Neural cell (in vitro differentiated cells): Measurements from ENCODE around the gene MBNL2. TPM values are rescaled to one million over a fixed set of nuclear protein-coding genes. Genes with fewer than 3 reads are reported as not detected.

Experiments
- H2AFZ ChIP-seq: fragments of 200-600, 300-800 bp; sonication (generic), shearing (Covaris generic); 2 replicates; pipeline ENCODE4 v1.6.0; 2014; ENCODE audit warnings: low read depth, mild to moderate bottlenecking, antibody characterized with exemption, low read length, moderate library complexity
- H3F3A ChIP-seq: fragments of 200-600 bp; shearing (Covaris generic); 2 replicates; pipeline ENCODE4 v1.6.1; 2016; ENCODE audit warnings: mild to moderate bottlenecking, moderate library complexity, mixed read lengths, antibody characterized with exemption, low read length; ENCODE audit not compliant: insufficient read depth, poor library complexity, severe bottlenecking
- H3K27ac ChIP-seq: fragments of 200-600, 300-800 bp; sonication (generic), shearing (Covaris generic); 2 replicates; pipeline ENCODE4 v1.5.1; 2014; ENCODE audit warnings: mild to moderate bottlenecking, low read length, moderate library complexity
- H3K27me3 ChIP-seq: fragments of 300-800, 200-600 bp; sonication (generic), shearing (Covaris generic); 2 replicates; pipeline ENCODE4 v1.6.0; 2014; ENCODE audit warnings: mild to moderate bottlenecking, low read depth, low read length, moderate library complexity; ENCODE audit not compliant: insufficient read depth
- H3K36me3 ChIP-seq: fragments of 300-800, 200-600 bp; sonication (generic), shearing (Covaris generic); 2 replicates; pipeline ENCODE4 v1.5.1; 2014; ENCODE audit warnings: mild to moderate bottlenecking, antibody characterized with exemption, low read length, moderate library complexity; ENCODE audit not compliant: insufficient read depth
- H3K4me2 ChIP-seq: fragments of 300-800, 200-600 bp; sonication (generic), shearing (Covaris generic); 2 replicates; pipeline ENCODE4 v1.6.0; 2014; ENCODE audit warnings: mild to moderate bottlenecking, low read length
- H3K4me3 ChIP-seq: fragments of 300-800, 200-600 bp; sonication (generic), shearing (Covaris generic); 2 replicates; pipeline ENCODE4 v1.5.1; 2014; ENCODE audit warnings: mild to moderate bottlenecking, low read length, moderate library complexity
- H3K79me2 ChIP-seq: fragments of 200-600 bp; shearing (Covaris generic); replicated peaks from 2 replicates; pipeline ENCODE4 v1.6.0; 2014; ENCODE audit warnings: mild to moderate bottlenecking, low read length, moderate library complexity; ENCODE audit not compliant: insufficient read depth
- H3K9ac ChIP-seq: fragments of 300-800, 200-600 bp; sonication (generic), shearing (Covaris generic); 2 replicates; pipeline ENCODE4 v1.6.1; 2016; ENCODE audit warnings: mild to moderate bottlenecking, low read length, mixed read lengths
- H3K9me2 ChIP-seq: fragments of 200-600 bp; shearing (Covaris generic); 2 replicates; pipeline ENCODE4 v1.6.1; 2016; ENCODE audit warnings: mild to moderate bottlenecking, low read length, mixed read lengths; ENCODE audit not compliant: insufficient read depth
- H3K9me3 ChIP-seq: fragments of 200-600, 300-800 bp; sonication (generic), shearing (Covaris generic); 2 replicates; pipeline ENCODE4 v1.6.1; 2016; ENCODE audit warnings: mild to moderate bottlenecking, mixed run types, low read length, moderate library complexity, mixed read lengths
- H4K20me1 ChIP-seq: fragments of 200-600 bp; shearing (Covaris generic); 2 replicates; pipeline ENCODE4 v1.6.1; 2016; ENCODE audit warnings: mild to moderate bottlenecking, mixed run types; ENCODE audit not compliant: insufficient read depth
- CTCF ChIP-seq: fragments of 450-650 bp; IDR thresholded peaks from 2 replicates; pipeline ENCODE4 v1.5.1; 2014; ENCODE audit warnings: antibody characterized with exemption, mild to moderate bottlenecking, moderate library complexity; ENCODE audit not compliant: poor library complexity, severe bottlenecking
- EP300 ChIP-seq: fragments of 450-650 bp; conservative IDR thresholded peaks from 2 replicates; pipeline ENCODE4 v1.6.1; 2014; ENCODE audit warnings: antibody characterized with exemption, mild to moderate bottlenecking, moderate library complexity; ENCODE audit not compliant: poor library complexity, severe bottlenecking
- MXI1 ChIP-seq: fragments of 450-650 bp; conservative IDR thresholded peaks from 2 replicates; pipeline ENCODE4 v1.6.1; 2014; ENCODE audit warnings: antibody characterized with exemption, mild to moderate bottlenecking; ENCODE audit not compliant: poor library complexity, severe bottlenecking
- RAD21 ChIP-seq: fragments of 450-650 bp; conservative IDR thresholded peaks from 2 replicates; pipeline ENCODE4 v1.6.1; 2014; ENCODE audit warnings: antibody characterized with exemption, mild to moderate bottlenecking, moderate library complexity
- REST ChIP-seq: IDR thresholded peaks from 2 replicates; pipeline ENCODE4 v1.6.1; 2012; ENCODE audit warnings: borderline replicate concordance
- SMC3 ChIP-seq: fragments of 450-650 bp; conservative IDR thresholded peaks from 2 replicates; pipeline ENCODE4 v1.6.1; 2014; ENCODE audit warnings: antibody characterized with exemption, mild to moderate bottlenecking, moderate library complexity; ENCODE audit not compliant: poor library complexity
- TAF1 ChIP-seq: IDR thresholded peaks from 2 replicates; pipeline ENCODE4 v1.6.1; 2012; ENCODE audit warnings: low read depth
- polyA plus RNA-seq: library from polyadenylated mRNA; depleted of rRNA; stranded (reverse); fragments of >200 nt; gene quantifications from 2 replicates; pipeline ENCODE4 v1.2.3, GENCODE V29; 2014

Gene MBNL2
- polyA plus RNA-seq, 1 donor from 2014 or later: 4.3 TPM

GRCh38 chr13:97212601-97213040 lies 9.5 kb upstream of the MBNL2 start:
- Histone ChIP-seq H2AFZ (no peak overlapping the region), H4K20me1 (no peaks in the 10 kb centered on the region), H3K79me2 (no peaks in the 10 kb centered on the region), H3K27ac (no peak overlapping the region), H3F3A (no peaks in the 10 kb centered on the region), H3K9me3 (no peaks in the 10 kb centered on the region), H3K36me3 (no peaks in the 10 kb centered on the region), H3K9me2 (no peaks in the 10 kb centered on the region), H3K27me3 (no peaks in the 10 kb centered on the region), H3K4me3 (no peak overlapping the region), H3K4me2 (no peak overlapping the region), H3K9ac (peak overlapping the region; percentile 6)
- TF ChIP-seq TAF1: no peak
- no peak for TF ChIP-seq SMC3
- no peak for TF ChIP-seq RAD21
- TF ChIP-seq REST: no peak
- TF ChIP-seq CTCF: no peak
- no peak for TF ChIP-seq MXI1
- no peak for TF ChIP-seq EP300

- Histone ChIP-seq H4K20me1 (no peaks in the 10 kb centered on the region), H3K9me3 (no peaks in the 10 kb centered on the region), H3K27me3 (no peaks in the 10 kb centered on the region), H3K27ac (no peak overlapping the region), H3K9me2 (no peaks in the 10 kb centered on the region), H3K4me2 (no peak overlapping the region), H3K36me3 (no peaks in the 10 kb centered on the region), H3K79me2 (no peaks in the 10 kb centered on the region), H3F3A (no peaks in the 10 kb centered on the region), H3K9ac (no peak overlapping the region), H2AFZ (no peak overlapping the region), H3K4me3 (no peak overlapping the region)
- no peak for TF ChIP-seq TAF1
- TF ChIP-seq CTCF: no peak
- no peak for TF ChIP-seq SMC3
These were observed 7.2 kb upstream of the MBNL2 start for GRCh38 chr13:97214921-97215320.
